GM19395 (cell line): ENCODE measurements around the gene SOHLH1.

ENCODE experiments used
- ATAC-seq: cut with Tn5 transposase; IDR thresholded peaks from one replicate; pipeline ENCODE4 v1.9.1; 2021; ENCODE audit warnings: mild to moderate bottlenecking, moderate library complexity; ENCODE audit not compliant: unreplicated experiment

Gene SOHLH1

DNA sequence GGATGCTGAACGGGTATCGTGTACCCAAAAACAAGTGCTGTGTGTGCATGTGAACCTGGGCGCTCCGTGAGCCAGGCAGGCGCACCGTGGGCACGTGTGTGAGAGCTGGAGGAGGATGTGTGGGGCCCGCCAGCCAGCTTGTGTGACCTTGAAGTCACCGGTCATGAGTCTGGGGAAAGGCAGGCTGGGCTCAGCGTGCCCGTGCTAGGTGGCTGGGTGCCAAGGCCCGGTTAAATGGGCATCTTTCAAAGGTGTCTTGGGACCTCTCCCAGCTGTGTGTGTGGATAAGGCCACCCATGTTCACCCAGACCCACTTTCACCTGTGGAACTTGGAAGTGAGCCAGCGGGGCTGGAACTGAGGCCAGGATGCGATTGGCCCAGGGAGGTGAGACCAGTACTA is 6.1 kb upstream of the SOHLH1 start:
- ATAC-seq, result no peak

DNA sequence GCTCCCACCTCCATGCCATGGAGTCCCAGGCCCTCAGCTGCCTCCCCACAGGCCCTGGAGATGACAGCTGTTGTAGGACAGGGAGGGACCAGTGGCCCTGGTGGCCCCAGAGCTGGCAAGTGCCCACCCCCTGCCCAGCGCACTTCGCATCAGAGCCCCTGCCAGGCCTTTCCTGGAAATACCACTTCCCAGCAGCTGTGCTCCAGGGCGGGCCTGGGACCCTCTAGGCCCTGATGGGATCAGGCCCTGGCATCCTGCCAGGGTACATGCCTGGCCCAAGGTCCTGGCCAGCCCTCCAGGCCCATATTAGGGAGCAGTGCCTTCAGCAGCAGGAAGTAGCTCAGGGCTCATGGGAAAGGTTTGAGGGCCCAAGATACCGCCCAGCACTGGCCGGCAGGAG is 5.2 kb upstream of the SOHLH1 start:
- no peak for ATAC-seq

DNA sequence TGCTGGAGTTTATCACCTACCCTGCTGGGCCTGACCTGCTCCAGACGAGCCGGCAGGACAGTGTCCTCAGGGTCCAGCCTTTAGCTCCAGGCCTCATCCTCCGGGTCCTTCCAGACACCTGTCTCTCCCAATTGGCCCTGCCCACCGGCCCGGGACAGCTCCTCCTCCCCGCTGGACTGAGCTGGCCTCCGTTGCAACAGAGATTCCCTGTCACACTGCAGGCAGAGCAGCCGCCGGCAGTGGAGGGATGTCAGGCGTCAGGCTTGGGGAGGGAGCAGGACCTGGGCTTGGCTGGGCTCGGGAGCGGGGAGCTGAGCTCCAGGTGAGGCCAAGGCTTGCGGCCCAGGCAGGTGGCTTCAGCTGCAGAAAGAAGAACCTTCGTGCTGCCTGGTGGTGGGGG is 4.4 kb upstream of the SOHLH1 start:
- no peak for ATAC-seq

DNA sequence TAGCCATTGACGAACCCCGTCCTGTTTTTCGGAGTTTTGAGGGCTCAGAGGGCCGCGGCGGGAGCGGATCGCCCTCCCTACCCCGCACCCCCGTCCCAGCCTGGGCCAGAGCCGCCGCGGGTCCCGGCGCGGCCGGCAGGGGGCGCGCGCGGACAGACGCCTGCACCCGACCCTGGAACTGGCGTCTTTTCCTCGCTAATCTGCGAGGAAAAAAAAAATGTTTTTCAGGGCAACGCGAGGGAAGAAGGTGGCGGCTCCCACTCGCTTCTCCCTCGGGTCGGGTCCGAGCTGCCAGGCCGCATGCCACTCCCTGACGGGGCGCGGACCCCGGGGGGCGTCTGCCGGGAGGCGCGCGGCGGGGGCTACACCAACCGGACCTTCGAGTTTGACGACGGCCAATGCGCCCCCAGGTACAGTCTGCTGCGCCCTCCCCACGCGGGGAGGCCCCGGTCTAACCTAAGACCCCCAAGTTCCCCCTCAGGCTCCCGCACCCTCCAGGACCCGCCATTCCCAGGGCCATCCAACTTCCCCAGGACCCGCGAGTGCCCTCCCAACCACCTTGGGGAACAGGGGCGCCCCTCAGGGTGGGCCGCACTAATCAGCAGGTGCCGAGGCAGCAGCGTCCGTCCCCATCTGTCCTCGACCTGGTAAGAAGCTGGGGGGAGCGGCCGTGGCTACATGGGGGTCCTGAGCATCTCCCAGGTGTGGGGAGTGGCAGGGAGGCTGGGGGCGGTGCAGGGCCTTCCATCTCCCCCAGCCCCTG is 2.9 kb upstream of the SOHLH1 start, which contains the start of gene KCNT1:
KCNT1 (plus strand) TSS at position 227 of the 763 bp plus-strand sequence; CDS start at position 301, 74 bp downstream.
- ATAC-seq, result no peak

DNA sequence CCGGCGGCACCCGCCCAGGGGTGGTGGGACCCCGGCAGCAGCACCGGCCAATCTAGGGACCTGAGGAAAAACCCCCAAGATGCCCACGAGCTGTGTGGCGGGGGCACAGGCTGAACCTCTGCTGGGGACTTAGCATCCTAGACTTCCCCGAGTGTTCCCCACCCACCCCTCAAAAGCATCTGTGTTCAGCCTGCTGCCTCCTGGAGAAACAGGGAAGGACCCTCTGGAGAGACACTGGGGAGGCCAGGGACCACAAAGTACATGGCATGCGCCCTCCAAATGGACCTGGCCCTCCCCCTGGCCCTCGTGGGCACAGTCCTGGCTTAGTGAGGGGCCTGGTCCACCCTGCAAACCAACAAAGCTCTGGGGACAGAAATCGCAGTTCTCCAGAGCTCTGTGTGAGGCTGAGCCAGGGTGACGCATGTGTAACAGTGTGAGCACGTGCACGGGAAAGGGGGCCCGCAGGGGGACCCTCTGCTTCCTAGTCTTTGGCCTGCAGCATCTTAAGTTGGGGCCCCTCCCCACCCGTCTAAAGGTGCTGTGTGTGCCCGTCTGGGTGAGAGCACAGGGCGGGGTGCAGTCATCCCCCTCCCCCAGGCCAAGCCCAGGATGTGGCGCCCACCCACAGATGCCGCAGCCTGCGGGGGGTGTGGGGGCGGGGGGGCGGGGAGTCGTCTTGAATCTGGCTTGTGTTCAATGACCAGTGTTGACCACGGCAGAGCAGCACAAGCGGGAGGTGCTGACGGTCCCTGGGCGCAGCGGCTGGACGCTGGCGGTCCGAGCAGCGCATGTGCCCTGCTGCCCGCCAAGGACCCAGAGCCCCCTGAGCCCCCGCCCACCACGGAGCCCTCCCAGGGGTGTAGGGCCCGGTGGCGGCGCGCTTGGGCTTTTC is 2.0 kb upstream of the SOHLH1 start:
- ATAC-seq, result no peak

DNA sequence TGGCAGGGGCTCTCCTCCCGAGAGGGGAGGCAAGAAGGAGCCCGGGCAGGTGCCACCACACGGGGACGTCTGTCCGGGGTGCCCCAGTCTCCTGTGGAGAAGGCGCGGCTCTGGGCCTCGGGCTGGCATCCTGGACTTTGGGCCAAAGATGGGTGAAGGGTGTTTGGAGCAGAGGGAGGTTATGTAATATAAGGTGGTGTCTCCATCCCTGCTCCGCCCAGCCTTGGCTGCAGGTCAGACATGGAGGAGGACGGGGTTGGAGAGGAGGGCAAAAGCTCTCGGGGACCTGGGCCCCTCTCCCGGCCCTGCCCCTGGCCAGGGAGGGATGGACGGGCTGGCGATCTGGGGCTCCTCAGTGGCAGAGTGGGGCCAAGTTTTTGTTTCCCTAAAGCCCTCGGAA is 1.2 kb upstream of the SOHLH1 start:
- no peak for ATAC-seq

DNA sequence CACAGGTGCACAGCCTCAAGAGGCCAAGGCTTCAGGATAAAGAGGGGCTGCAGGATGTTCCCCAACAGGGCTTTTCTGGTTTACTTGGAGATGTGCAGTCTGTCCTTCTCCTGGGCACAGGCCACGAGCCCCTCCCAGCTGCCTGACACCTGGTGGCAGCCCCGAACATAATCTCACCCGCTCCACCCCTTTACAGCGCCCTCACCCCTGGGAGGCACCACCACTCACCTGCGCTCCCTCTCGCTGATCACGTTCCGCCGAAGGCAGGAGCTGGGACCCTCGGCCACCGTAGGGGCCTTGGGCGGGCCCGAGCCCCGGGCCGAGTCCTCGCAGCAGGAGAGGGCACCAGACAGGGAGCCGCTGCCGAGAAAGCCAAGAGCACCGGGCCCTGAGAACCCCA is 514 bp downstream of the SOHLH1 start:
- no peak for ATAC-seq

DNA sequence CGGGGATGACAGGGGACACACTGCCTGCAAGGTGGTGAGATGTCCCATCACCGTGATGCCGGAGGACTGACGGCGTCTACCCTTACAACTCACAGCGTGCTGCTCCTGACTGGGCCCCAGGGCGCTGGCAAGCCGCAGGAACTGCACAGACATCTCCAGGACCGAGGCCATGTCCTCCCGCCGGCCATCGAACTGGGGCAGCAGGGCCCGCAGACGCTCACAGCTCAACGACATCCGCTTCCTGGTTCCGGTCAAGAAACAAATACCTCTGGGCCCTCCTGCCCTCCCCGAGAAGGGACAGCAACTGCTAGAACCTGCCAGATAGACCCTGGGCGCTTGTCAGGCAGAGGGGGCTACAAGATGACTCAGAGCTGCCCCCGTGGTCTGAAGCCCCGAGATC is 1.0 kb downstream of the SOHLH1 start:
- ATAC-seq, result no peak

DNA sequence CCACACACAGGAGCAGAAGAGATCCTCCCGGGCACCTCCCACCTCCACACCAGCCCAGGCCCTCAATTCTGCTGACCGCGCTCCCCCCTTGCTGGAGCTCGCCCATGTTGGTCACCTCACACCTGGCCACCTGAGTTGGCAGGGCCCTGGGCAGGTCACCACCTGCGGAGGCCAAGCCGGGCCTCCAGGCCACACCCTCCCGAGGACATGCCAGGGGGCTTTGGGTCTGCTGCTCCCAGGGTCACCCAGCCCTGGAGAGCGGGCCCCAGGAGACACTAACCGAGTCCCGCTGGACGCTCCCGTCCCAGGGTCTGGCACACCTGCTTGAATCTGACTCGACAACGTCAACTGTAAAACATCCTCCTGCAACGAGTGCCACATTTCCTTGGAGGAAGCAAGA is 2.1 kb downstream of the SOHLH1 start:
- ATAC-seq, result no peak

DNA sequence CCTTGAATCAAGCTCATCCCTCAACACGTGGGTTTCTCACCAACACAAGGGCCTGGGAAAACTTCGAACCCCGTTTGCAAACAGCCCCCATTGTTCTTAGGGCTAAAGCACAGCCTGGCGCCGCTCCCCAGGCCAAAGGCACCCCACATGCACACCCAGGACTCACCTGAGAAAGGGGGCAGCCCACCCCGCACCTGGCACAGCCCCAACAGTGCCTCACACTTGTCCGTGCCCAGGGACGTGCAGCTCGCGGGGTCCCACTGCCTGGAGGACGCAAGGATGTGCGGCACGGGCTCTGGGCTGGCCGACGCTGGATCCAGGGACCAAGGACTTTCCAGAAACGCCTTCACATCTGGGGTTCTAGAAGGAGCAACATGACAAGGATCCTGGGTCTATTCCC is 2.8 kb downstream of the SOHLH1 start:
- no peak for ATAC-seq

DNA sequence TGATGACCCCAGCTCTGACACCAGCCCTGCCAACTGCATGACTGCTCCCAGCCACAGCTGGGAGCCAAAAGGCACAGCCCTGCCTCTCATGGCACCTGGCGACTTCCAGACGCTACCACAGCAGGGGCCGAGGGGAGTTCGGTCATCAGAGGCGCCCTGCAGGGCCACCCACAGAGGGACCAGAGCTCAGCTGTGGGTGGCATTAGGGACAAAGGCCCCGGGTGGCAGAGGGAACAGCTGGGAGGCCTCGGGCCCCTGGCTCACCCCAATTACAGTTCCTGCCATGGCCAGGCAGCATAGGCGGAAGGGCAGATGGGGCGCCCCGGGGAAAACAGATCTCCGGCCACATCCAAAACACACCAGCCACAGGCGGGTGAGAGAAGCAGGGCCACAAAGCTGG is 3.6 kb downstream of the SOHLH1 start:
- ATAC-seq, result no peak

DNA sequence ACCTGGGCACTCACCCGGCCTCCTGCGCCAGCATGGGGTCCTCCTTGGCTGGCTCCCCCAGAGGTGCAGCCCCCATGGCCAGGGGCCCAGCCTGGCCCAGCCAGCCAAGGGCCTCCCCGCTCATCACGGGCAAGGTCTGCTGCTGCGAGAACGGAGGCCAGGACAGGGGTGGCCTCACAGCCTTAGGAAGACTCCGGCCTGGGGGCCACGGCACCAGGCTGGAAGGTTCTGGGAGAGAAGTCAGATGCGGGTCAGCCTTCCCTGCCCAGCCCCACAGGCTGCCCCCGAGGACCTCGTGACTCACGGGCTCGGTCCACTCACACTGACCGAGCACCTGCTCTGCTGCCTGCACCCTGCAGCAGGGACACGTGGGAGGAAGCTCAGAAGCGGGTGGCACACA is 4.2 kb downstream of the SOHLH1 start:
- no peak for ATAC-seq

DNA sequence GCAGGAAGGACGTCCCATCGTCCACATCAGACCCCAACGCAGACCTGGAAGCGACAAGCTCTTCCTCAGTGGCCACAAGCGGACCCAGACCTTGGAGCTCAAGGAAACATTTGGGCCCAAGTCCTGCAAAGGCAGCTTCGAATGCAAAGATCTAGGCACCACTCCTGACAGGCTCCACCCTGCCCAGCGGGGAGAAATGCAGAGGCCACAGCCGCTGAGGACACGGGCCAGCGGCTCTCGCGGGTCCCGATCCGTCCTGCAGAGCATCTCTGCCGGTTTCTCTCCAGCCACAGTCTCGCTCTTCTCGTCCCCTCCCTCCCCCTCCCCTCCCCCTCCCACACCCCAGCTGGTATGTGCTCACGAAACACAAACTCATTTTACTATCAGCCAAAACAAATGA is 4.9 kb downstream of the SOHLH1 start:
- no peak for ATAC-seq

DNA sequence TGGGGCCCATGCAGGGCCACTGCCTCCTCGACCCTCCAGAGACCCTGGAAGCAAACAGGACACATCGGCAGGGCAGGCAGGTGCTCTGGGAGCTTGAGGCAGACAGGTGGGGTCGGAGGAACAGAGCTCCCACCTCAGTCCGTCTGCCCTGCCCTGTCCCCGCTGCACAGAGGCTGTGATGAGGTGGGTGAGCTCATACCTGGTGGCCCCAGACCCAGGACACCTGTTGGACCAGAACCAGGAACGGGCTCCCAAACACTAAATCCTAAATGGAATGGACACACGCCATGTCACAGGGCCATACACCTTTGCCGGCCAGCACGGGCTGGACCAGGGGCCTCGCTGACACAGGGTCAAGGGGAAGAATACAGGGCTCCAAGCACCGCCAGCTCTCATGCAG is 5.5 kb downstream of the SOHLH1 start:
- no peak for ATAC-seq

DNA sequence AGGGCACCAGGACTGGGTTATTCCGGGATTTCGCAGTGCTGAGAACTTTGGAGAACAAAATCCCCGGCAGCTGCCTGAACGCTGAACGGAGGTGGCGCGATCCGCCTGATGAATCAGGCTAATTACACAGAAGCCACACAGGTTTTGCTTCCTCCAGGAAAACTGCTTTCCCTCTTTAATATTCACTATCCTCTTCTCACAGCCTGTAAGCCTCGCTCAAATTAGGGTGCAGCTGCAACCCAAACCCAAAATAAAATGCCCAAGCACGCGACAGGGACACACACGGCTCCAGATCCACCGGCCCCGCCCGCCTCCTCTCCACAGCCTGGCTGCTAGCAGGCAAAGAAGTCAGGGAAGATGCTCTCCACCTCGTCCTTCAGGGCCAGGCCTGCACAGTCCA is 6.0 kb downstream of the SOHLH1 start:
- ATAC-seq, result no peak

DNA sequence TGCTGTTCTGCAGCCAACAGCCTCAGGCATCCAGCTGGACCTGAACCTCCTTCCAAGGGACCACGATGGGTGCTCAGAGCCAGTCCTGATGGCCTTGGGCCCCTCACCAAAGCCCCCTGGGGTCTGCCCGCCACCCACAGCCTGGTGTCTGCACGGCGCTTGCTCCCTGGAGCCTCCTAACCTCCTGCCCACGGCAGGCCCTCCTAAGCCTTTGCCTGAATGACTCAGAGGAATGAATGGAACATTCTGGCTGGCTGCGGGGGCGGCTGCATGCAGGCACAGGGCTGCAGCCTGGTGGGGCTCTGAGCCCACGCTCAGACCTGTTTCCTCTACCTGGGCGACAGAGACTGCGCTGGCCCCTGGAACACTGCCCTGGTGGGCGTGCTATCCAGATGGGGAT is 6.9 kb downstream of the SOHLH1 start:
- ATAC-seq, result no peak

DNA sequence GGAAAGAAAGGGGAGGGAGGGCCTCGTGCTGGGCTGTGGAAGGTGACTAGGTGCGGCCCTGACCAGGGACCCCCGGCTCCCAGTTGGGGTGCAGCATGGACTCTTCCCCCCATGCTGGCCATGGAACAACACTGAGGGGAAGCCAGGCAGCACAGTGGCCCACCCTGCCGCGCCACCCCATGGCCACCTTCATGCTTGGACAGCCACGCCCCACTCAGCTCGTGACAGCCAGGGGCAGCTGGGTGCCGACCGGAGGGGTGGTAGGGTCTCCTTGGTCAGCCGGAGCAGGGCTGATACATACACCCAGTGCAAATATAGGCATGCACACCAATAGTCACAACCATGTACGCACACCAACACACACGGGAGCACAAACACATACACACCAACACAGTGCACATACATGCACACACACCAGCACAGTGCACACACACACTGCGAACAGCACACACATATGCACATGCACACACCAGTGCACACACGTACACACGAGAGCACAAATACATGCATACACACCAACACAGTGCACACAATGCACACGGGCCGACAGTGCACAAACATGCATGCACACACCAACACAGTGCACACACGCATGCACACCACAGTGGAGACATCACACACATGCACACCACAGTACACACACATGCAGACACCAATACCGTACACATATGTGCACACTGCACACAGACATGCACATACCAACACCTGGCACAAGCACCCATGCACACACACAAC is 8.3 kb downstream of the SOHLH1 start:
- ATAC-seq, result no peak

DNA sequence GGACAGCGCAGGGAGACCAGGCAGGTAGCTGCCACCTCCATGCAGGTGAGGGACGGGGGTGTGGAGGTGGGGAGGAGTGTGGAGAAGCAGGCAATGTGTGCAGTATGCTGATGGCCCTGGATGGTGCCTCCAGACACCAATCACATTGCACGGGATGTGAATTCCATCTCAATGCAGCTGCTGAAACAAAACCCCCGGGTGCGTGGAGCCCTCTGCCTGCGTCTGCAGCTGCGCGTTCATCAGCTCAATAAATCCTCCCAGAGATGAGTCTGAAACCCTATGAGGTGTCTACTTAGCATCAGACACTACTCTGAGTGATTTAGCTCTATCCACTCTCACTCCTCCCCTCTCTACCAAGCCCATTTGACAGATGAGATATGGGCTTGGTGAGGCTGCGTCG is 10.3 kb downstream of the SOHLH1 start:
- ATAC-seq, result no peak

DNA sequence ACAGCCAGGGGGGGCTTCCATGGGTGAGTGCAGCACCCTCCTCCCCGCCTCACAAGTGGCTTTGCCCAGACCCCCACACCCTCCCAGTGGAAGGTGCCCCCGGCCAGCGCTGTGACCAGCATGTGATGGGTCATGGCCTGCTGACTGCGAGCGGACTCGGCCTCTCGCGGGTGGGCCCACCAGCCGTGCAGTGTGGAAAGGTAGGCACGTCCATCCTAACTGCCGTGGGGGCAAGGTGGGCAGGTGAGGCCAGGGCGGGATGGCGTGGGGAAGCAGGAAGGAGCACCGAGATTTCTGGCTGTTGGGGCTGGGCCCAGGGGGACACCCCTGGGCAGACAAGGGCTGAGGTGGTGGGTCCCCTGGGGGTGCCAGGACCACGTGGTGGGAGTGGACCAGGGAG is 12.1 kb downstream of the SOHLH1 start:
- ATAC-seq, result no peak

DNA sequence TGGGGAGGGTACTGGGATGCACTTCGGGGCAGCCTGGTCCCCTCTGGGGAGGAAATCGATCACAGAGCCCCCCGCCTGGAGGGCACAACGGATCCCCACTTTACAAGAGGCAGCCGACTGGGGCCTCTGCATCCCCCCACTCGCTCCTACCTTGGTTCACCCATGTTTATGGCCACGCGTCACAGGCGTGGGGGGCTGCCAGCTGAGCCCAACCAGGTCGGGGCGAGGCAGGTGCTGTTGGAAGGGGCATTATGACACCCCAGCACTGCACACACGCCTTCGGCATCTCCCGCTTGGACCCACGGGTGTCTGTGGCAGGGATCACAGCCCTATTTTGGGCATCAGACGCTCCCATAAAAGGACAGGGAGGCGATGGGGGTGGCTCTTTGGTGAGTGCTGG is 14.6 kb downstream of the SOHLH1 start:
- ATAC-seq, result no peak

DNA sequence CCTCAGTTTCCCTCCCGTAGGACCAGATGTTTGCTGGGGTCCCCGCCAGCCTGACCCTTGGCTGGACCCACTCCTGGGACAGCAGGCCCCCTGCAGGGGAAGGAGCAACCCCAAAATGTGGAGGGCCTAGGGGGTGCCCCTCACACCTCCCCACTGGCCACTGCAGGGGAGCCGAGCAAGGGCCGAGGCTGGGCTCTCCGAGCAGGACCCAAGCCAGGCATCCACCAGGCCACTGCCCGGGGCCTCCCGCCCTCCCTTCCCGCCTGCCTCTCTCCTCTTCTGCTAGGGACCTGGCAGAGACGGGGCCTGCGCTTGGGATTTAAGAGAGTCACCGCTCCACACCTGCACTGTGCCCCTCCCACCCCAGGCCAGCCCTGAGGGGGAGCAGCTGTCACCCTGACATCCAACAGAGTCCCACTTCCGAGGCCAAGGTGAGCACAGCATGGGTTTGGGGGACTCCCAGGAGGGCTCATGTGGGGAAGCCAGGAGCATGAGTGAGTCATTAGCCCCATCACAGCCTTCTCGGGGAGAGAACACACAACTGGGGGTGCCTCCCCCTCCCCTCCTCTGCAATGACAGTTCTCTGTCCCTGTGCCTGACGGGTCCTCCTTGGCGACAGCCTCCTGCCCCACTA is 15.8 kb downstream of the SOHLH1 start:
- ATAC-seq, result no peak
